COLO829 (cell line): ENCODE measurements around the gene GET3.

Source experiments
- DNase-seq: peaks from one replicate; pipeline ENCODE4 v3.0.0; 2012; ENCODE audit warnings: low spot score

GET3 gene

GRCh38 chr19:12779162-12779993, 42.1 kb downstream of the GET3 start:
- no peak for DNase-seq

GRCh38 chr19:12782174-12782423, 44.8 kb downstream of the GET3 start:
- DNase-seq = no peak

GRCh38 chr19:12782424-12783290, 45.4 kb downstream of the GET3 start:
- peak; percentile 61 for DNase-seq

- no peak for DNase-seq
Observed at GRCh38 chr19:12783291-12783848, 46.1 kb downstream of the GET3 start.

- DNase-seq = no peak
Observed at GRCh38 chr19:12783849-12784393, 46.6 kb downstream of the GET3 start.

- DNase-seq = no peak
Observed at GRCh38 chr19:12784394-12784870, 47.1 kb downstream of the GET3 start.

- no peak for DNase-seq
Observed at GRCh38 chr19:12784871-12785430, 47.7 kb downstream of the GET3 start.

GRCh38 chr19:12785431-12786031, 48.2 kb downstream of the GET3 start:
- DNase-seq = no peak

- no peak for DNase-seq
Observed at GRCh38 chr19:12786141-12786870, 49.0 kb downstream of the GET3 start.

GRCh38 chr19:12786952-12787351, 49.7 kb downstream of the GET3 start:
- no peak for DNase-seq

- no peak for DNase-seq
Observed at GRCh38 chr19:12787458-12787857, 50.2 kb downstream of the GET3 start.

GRCh38 chr19:12788042-12788681, 50.9 kb downstream of the GET3 start:
- DNase-seq = no peak

- peak; percentile 72 for DNase-seq
Observed at GRCh38 chr19:12788682-12789097, 51.4 kb downstream of the GET3 start.

GRCh38 chr19:12789098-12789903, 52.0 kb downstream of the GET3 start:
- DNase-seq = no peak

GRCh38 chr19:12789904-12790619, 52.8 kb downstream of the GET3 start:
- no peak for DNase-seq

- no peak for DNase-seq
Observed at GRCh38 chr19:12790628-12791344, 53.5 kb downstream of the GET3 start.

GRCh38 chr19:12791345-12792050, 54.2 kb downstream of the GET3 start, which contains the start of gene JUNB:
TSS of gene JUNB (plus strand) at chr19:12791486. CDS start at chr19:12791772, 286 bp downstream.
- DNase-seq = peak; percentile 82
